HUES48 (cell line): ENCODE measurements around the gene FIBCD1.

Experiments
- H3K27ac ChIP-seq: one replicate; pipeline ENCODE4 v1.7.0; 2013; ENCODE audit warnings: low read depth, low read length, inconsistent platforms
- H3K27me3 ChIP-seq: 2 replicates; pipeline ENCODE4 v1.6.1; 2013; ENCODE audit warnings: mild to moderate bottlenecking, low read length; ENCODE audit not compliant: control insufficient read depth, insufficient read depth
- H3K36me3 ChIP-seq: 2 replicates; pipeline ENCODE4 v1.6.1; 2013; ENCODE audit warnings: low read length; ENCODE audit not compliant: control insufficient read depth, insufficient read depth
- H3K4me1 ChIP-seq: 2 replicates; pipeline ENCODE4 v1.6.1; 2013; ENCODE audit warnings: mild to moderate bottlenecking, low read length; ENCODE audit not compliant: control insufficient read depth, insufficient read depth
- H3K4me3 ChIP-seq: 2 replicates; pipeline ENCODE4 v1.5.1; 2013; ENCODE audit warnings: mild to moderate bottlenecking, low read depth, low read length
- H3K9ac ChIP-seq: 2 replicates; pipeline ENCODE4 v1.6.1; 2013; ENCODE audit warnings: mild to moderate bottlenecking, low read depth, low read length, moderate library complexity
- H3K9me3 ChIP-seq: 2 replicates; pipeline ENCODE4 v1.6.1; 2013; ENCODE audit warnings: low read length; ENCODE audit not compliant: control insufficient read depth, insufficient read depth

The FIBCD1 gene

GRCh38 chr9:130933114-130934046, 5.7 kb downstream of the FIBCD1 start:
- Histone ChIP-seq H3K36me3 (no peaks in the 10 kb centered on the region), H3K9ac (no peak overlapping the region), H3K4me3 (peak overlapping the region; percentile 20), H3K27ac (no peak overlapping the region), H3K27me3 (peaks cover 38% of the 10 kb centered on the region), H3K4me1 (peaks cover 37% of the 10 kb centered on the region), H3K9me3 (no peaks in the 10 kb centered on the region)

GRCh38 chr9:130932255-130933079, 6.6 kb downstream of the FIBCD1 start:
- Histone ChIP-seq H3K27me3 (peaks cover 28% of the 10 kb centered on the region), H3K9me3 (no peaks in the 10 kb centered on the region), H3K4me3 (peak overlapping the region; percentile 20), H3K36me3 (no peaks in the 10 kb centered on the region), H3K4me1 (peaks cover 34% of the 10 kb centered on the region), H3K9ac (no peak overlapping the region), H3K27ac (no peak overlapping the region)

GRCh38 chr9:130931508-130932254, 7.4 kb downstream of the FIBCD1 start:
- Histone ChIP-seq H3K27ac (no peak overlapping the region), H3K9ac (no peak overlapping the region), H3K4me1 (peaks cover 27% of the 10 kb centered on the region), H3K4me3 (no peak overlapping the region), H3K36me3 (no peaks in the 10 kb centered on the region), H3K27me3 (peaks cover 21% of the 10 kb centered on the region), H3K9me3 (no peaks in the 10 kb centered on the region)

- Histone ChIP-seq H3K4me1 (peaks cover 20% of the 10 kb centered on the region), H3K4me3 (no peak overlapping the region), H3K9ac (no peak overlapping the region), H3K27me3 (peaks cover 21% of the 10 kb centered on the region), H3K27ac (no peak overlapping the region), H3K9me3 (no peaks in the 10 kb centered on the region), H3K36me3 (no peaks in the 10 kb centered on the region)
These were observed 8.2 kb downstream of the FIBCD1 start for GRCh38 chr9:130930804-130931349.

- H3K27ac ChIP-seq: no peak overlapping the region
- H3K9ac ChIP-seq: no peak overlapping the region
- no peaks in the 10 kb centered on the region for H3K36me3 ChIP-seq
- H3K4me3 ChIP-seq: no peak overlapping the region
- H3K9me3 ChIP-seq: no peaks in the 10 kb centered on the region
- peaks cover 18% of the 10 kb centered on the region for H3K27me3 ChIP-seq
- peaks cover 20% of the 10 kb centered on the region for H3K4me1 ChIP-seq
These were observed 8.8 kb downstream of the FIBCD1 start for GRCh38 chr9:130930132-130930803.

GRCh38 chr9:130929571-130930038, 9.4 kb downstream of the FIBCD1 start:
- H3K36me3 ChIP-seq: no peaks in the 10 kb centered on the region
- H3K9ac ChIP-seq: no peak overlapping the region
- H3K27me3 ChIP-seq: peaks cover 13% of the 10 kb centered on the region
- H3K4me3 ChIP-seq: no peak overlapping the region
- H3K4me1 ChIP-seq: peaks cover 20% of the 10 kb centered on the region
- no peak overlapping the region for H3K27ac ChIP-seq
- no peaks in the 10 kb centered on the region for H3K9me3 ChIP-seq

GRCh38 chr9:130927995-130928900, 10.8 kb downstream of the FIBCD1 start:
- H3K36me3 ChIP-seq: no peaks in the 10 kb centered on the region
- H3K27me3 ChIP-seq: peaks cover 9% of the 10 kb centered on the region; the same call in 1 of the 2 replicates
- no peak overlapping the region for H3K4me3 ChIP-seq
- peaks cover 13% of the 10 kb centered on the region for H3K4me1 ChIP-seq
- no peak overlapping the region for H3K9ac ChIP-seq
- no peaks in the 10 kb centered on the region for H3K9me3 ChIP-seq
- H3K27ac ChIP-seq: no peak overlapping the region

- Histone ChIP-seq H3K36me3 (no peaks in the 10 kb centered on the region), H3K27me3 (0 out of 2 replicates have a peak, but pooled peaks cover 1% of the 10 kb centered on the region), H3K27ac (no peak overlapping the region), H3K9me3 (no peaks in the 10 kb centered on the region), H3K4me1 (peaks cover 9% of the 10 kb centered on the region), H3K4me3 (no peak overlapping the region), H3K9ac (no peak overlapping the region)
These were observed 11.7 kb downstream of the FIBCD1 start for GRCh38 chr9:130927338-130927737.

- H3K4me3 ChIP-seq: no peak overlapping the region
- no peak overlapping the region for H3K27ac ChIP-seq
- no peak overlapping the region for H3K9ac ChIP-seq
- H3K27me3 ChIP-seq: no peaks in the 10 kb centered on the region
- H3K36me3 ChIP-seq: no peaks in the 10 kb centered on the region
- H3K9me3 ChIP-seq: no peaks in the 10 kb centered on the region
- H3K4me1 ChIP-seq: peaks cover 5% of the 10 kb centered on the region; the same call in 1 of the 2 replicates
These were observed 13.9 kb downstream of the FIBCD1 start for GRCh38 chr9:130925050-130925678.
